OCI-LY3 (cell line): ENCODE measurements around the gene C6orf163.

ENCODE experiments used
- H2AFZ ChIP-seq: fragments of 200-600, 300-600 bp; shearing (Covaris generic); 2 replicates; pipeline ENCODE4 v1.6.0; 2014; ENCODE audit warnings: antibody characterized with exemption, low read depth, low read length
- H3K27ac ChIP-seq: fragments of 200-600, 300-600 bp; sonication (generic); 2 replicates; pipeline ENCODE4 v1.5.1; 2014; ENCODE audit warnings: mild to moderate bottlenecking, low read length, moderate library complexity, mixed read lengths
- H3K27me3 ChIP-seq: fragments of 200-600, 300-600 bp; sonication (generic); 2 replicates; pipeline ENCODE4 v1.6.1; 2014; ENCODE audit warnings: low read depth, low read length, mixed read lengths
- H3K36me3 ChIP-seq: fragments of 200-600, 300-600 bp; sonication (generic); replicated peaks from 2 replicates; pipeline ENCODE3; 2014; ENCODE audit warnings: low read depth, low read length, mixed read lengths
- H3K4me1 ChIP-seq: fragments of 300-600, 200-600 bp; sonication (generic); 2 replicates; pipeline ENCODE4 v1.6.1; 2014; ENCODE audit warnings: low read length, mixed read lengths
- H3K4me2 ChIP-seq: fragments of 200-600, 300-600 bp; sonication (generic); 2 replicates; pipeline ENCODE4 v1.6.1; 2014; ENCODE audit warnings: low read length, mixed read lengths
- H3K4me3 ChIP-seq: fragments of 300-600, 200-600 bp; sonication (generic); 2 replicates; pipeline ENCODE4 v1.5.1; 2014; ENCODE audit warnings: antibody characterized with exemption, mild to moderate bottlenecking, low read length, moderate library complexity
- H3K79me2 ChIP-seq: fragments of 300-600, 200-600 bp; shearing (Covaris generic); 2 replicates; pipeline ENCODE4 v1.6.1; 2014; ENCODE audit warnings: mild to moderate bottlenecking, low read length, mixed read lengths
- H3K9ac ChIP-seq: fragments of 300-600, 200-600 bp; shearing (Covaris generic); 2 replicates; pipeline ENCODE4 v1.6.0; 2014; ENCODE audit warnings: mild to moderate bottlenecking, low read length, moderate library complexity
- H3K9me3 ChIP-seq: fragments of 200-600, 300-600 bp; shearing (Covaris generic); 2 replicates; pipeline ENCODE4 v1.6.1; 2014; ENCODE audit warnings: low read length, mixed read lengths; ENCODE audit not compliant: insufficient read depth
- H4K20me1 ChIP-seq: fragments of 200-600, 300-600 bp; sonication (generic); 2 replicates; pipeline ENCODE4 v1.6.1; 2016; ENCODE audit warnings: low read length, mixed read lengths; ENCODE audit not compliant: insufficient read depth
- CTCF ChIP-seq: fragments of 200-600, 300-600 bp; sonication (generic); IDR thresholded peaks from 2 replicates; pipeline ENCODE4 v1.5.1; 2014; ENCODE audit warnings: antibody characterized with exemption, low read length, low read depth
- EZH2phosphoT487 ChIP-seq: fragments of 200-600 bp; shearing (Covaris generic); IDR thresholded peaks from 2 replicates; pipeline ENCODE4 v1.6.1; 2018; ENCODE audit warnings: antibody characterized with exemption, mixed run types, low read depth

The C6orf163 gene

GRCh38 chr6:87330961-87331360, 13.7 kb upstream of the C6orf163 start:
- Histone ChIP-seq H3K4me3 (no peak overlapping the region), H3K79me2 (no peaks in the 10 kb centered on the region), H3K4me1 (no peaks in the 10 kb centered on the region), H3K36me3 (no peaks in the 10 kb centered on the region), H4K20me1 (no peaks in the 10 kb centered on the region), H3K4me2 (no peak overlapping the region), H3K9ac (no peak overlapping the region), H3K27ac (no peak overlapping the region), H3K9me3 (no peaks in the 10 kb centered on the region), H3K27me3 (no peaks in the 10 kb centered on the region), H2AFZ (no peak overlapping the region)
- TF ChIP-seq CTCF (no peak), EZH2phosphoT487 (no peak)

- Histone ChIP-seq H3K27ac (no peak overlapping the region), H3K9me3 (no peaks in the 10 kb centered on the region), H3K27me3 (no peaks in the 10 kb centered on the region), H3K4me3 (no peak overlapping the region), H3K4me2 (no peak overlapping the region), H4K20me1 (no peaks in the 10 kb centered on the region), H3K36me3 (no peaks in the 10 kb centered on the region), H3K79me2 (no peaks in the 10 kb centered on the region), H3K4me1 (no peaks in the 10 kb centered on the region), H3K9ac (no peak overlapping the region), H2AFZ (no peak overlapping the region)
- TF ChIP-seq EZH2phosphoT487 = no peak
- TF ChIP-seq CTCF = no peak
Observed at GRCh38 chr6:87333033-87333432, 11.6 kb upstream of the C6orf163 start.

GRCh38 chr6:87333591-87334181, 10.9 kb upstream of the C6orf163 start:
- Histone ChIP-seq H3K4me2 (no peak overlapping the region), H3K4me1 (no peaks in the 10 kb centered on the region), H3K27ac (no peak overlapping the region), H3K27me3 (no peaks in the 10 kb centered on the region), H3K9ac (no peak overlapping the region), H3K4me3 (no peak overlapping the region), H3K36me3 (no peaks in the 10 kb centered on the region), H4K20me1 (no peaks in the 10 kb centered on the region), H3K9me3 (no peaks in the 10 kb centered on the region), H2AFZ (no peak overlapping the region), H3K79me2 (no peaks in the 10 kb centered on the region)
- no peak for TF ChIP-seq CTCF
- TF ChIP-seq EZH2phosphoT487 = no peak

DNA sequence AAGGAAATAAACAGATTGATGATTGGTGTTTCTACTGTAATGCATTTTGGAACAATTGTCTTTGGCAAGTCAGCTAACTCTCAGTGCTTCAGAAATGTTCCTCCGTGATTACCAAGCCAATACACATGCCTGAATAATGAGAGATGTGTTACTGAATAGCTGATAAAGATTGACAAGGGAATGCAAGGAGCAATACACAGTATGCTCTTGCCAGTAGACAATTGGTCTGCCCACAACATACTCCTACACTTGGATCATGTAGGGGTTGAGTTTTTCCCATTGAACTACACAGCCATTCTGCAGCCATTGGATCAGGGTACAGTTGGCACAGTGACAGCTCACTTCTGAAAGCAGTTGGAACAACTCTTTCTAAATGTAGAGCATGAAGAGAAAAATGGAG, 9.9 kb upstream of the C6orf163 start:
- H2AFZ ChIP-seq = no peak overlapping the region
- TF ChIP-seq EZH2phosphoT487 (no peak), CTCF (no peak)

More for the DNA sequence above, 9.9 kb upstream of the C6orf163 start:
- H4K20me1 ChIP-seq = no peaks in the 10 kb centered on the region
- no peaks in the 10 kb centered on the region for H3K4me1 ChIP-seq
- H3K79me2 ChIP-seq = no peaks in the 10 kb centered on the region
- no peaks in the 10 kb centered on the region for H3K36me3 ChIP-seq
- H3K9ac ChIP-seq = no peak overlapping the region
- no peak overlapping the region for H3K4me3 ChIP-seq
- no peak overlapping the region for H3K27ac ChIP-seq
- H3K27me3 ChIP-seq = no peaks in the 10 kb centered on the region
- H3K4me2 ChIP-seq = no peak overlapping the region
- H3K9me3 ChIP-seq = no peaks in the 10 kb centered on the region
